ENCODE measurements around the gene CFAP54. TPM values are rescaled to one million over a fixed set of nuclear protein-coding genes. Genes with fewer than 3 reads are reported as not detected.

CFAP54 gene
- total RNA-seq, 1 donor from 2014 or later = 0.15 TPM

DNA sequence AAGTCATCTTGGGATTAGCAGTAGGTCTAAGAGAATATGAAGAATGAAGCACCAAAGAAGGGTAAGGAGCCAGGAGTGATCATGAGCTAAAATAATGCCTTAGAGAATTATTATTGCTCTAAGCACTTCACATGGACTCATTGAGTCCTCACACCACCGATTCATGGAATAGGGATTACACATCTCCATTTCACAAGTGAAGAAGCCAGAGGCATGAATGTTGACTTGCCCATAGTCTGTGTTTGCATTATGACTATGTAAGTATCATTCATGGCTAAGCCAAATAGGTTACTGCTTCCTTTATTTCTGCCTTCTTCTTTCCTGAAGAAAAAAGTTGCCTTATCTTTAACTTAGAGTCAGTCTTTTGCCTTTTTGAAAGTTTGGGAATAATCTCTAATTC is 318.4 kb downstream of the CFAP54 start:
- Mint-ChIP-seq H3K36me3 (ENCODE audit: unreplicated experiment) (peaks cover 10% of the 10 kb centered on the region), H3K4me3 (ENCODE audit: unreplicated experiment) (no peak overlapping the region), H3K4me1 (ENCODE audit: low read depth, unreplicated experiment) (no peaks in the 10 kb centered on the region), H3K27ac (ENCODE audit: unreplicated experiment) (no peak overlapping the region), H3K9me3 (ENCODE audit: unreplicated experiment) (peaks cover 3% of the 10 kb centered on the region), H3K27me3 (ENCODE audit: unreplicated experiment) (no peaks in the 10 kb centered on the region)
- DNase-seq = no peak
- TF ChIP-seq, protein P1, sequence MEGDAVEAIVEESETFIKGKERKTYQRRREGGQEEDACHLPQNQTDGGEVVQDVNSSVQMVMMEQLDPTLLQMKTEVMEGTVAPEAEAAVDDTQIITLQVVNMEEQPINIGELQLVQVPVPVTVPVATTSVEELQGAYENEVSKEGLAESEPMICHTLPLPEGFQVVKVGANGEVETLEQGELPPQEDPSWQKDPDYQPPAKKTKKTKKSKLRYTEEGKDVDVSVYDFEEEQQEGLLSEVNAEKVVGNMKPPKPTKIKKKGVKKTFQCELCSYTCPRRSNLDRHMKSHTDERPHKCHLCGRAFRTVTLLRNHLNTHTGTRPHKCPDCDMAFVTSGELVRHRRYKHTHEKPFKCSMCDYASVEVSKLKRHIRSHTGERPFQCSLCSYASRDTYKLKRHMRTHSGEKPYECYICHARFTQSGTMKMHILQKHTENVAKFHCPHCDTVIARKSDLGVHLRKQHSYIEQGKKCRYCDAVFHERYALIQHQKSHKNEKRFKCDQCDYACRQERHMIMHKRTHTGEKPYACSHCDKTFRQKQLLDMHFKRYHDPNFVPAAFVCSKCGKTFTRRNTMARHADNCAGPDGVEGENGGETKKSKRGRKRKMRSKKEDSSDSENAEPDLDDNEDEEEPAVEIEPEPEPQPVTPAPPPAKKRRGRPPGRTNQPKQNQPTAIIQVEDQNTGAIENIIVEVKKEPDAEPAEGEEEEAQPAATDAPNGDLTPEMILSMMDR (IDR thresholded peaks at IDR 0.05; ENCODE audit: partially characterized antibody, unreplicated experiment) = no peak

DNA sequence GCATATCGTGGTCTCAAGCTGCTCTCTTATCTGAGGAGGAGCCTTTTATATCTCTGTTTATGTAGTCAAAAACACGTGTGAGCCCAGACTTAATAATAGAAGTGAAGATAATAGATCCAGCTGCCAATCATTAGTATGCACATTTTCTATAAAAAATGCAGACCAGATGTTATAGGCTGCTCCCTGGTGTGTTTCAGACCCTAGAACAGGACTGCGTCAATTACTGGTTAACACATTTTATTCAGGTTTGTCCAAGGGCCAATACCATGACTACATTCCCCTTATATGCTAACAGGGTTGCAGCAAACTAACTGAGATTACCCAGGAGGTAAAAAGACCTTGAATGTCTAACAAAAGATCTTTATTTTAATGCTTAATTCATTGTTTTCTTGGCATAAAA is 319.2 kb downstream of the CFAP54 start:
- TF ChIP-seq, protein P1 (IDR thresholded peaks at IDR 0.05; ENCODE audit: partially characterized antibody, unreplicated experiment) = no peak
- Mint-ChIP-seq H3K9me3 (ENCODE audit: unreplicated experiment) (peaks cover under 1% of the 10 kb centered on the region), H3K27ac (ENCODE audit: unreplicated experiment) (no peak overlapping the region), H3K36me3 (ENCODE audit: unreplicated experiment) (peaks cover 5% of the 10 kb centered on the region), H3K27me3 (ENCODE audit: unreplicated experiment) (no peaks in the 10 kb centered on the region), H3K4me1 (ENCODE audit: low read depth, unreplicated experiment) (no peaks in the 10 kb centered on the region), H3K4me3 (ENCODE audit: unreplicated experiment) (no peak overlapping the region)
- no peak for DNase-seq

DNA sequence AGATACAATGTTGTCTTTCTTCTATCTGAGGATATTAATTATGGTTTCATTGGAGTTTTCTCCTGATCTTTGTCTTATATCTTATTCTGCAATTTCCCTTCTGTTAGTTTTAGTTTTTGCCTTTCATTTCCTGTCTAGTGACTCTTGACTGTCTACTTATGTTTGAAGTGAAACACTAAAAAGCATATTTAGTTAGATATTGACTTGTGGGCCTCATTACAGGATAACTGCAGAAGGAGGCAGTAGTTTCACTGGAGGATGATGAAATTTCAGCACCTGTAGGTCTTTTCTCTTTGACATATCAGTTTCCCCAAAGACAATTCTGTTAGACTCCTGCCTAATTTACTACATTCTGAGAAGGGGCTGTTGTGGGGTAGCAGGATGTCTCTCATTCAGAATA is 320.1 kb downstream of the CFAP54 start:
- no peaks in the 10 kb centered on the region for H3K9me3 Mint-ChIP-seq (ENCODE audit: unreplicated experiment)
- no peak overlapping the region for H3K4me3 Mint-ChIP-seq (ENCODE audit: unreplicated experiment)
- H3K36me3 Mint-ChIP-seq (ENCODE audit: unreplicated experiment) = peaks cover under 1% of the 10 kb centered on the region
- TF ChIP-seq, protein P1 (IDR thresholded peaks at IDR 0.05; ENCODE audit: partially characterized antibody, unreplicated experiment) = no peak
- no peaks in the 10 kb centered on the region for H3K27me3 Mint-ChIP-seq (ENCODE audit: unreplicated experiment)
- no peaks in the 10 kb centered on the region for H3K4me1 Mint-ChIP-seq (ENCODE audit: low read depth, unreplicated experiment)
- no peak for DNase-seq
- no peak overlapping the region for H3K27ac Mint-ChIP-seq (ENCODE audit: unreplicated experiment)

DNA sequence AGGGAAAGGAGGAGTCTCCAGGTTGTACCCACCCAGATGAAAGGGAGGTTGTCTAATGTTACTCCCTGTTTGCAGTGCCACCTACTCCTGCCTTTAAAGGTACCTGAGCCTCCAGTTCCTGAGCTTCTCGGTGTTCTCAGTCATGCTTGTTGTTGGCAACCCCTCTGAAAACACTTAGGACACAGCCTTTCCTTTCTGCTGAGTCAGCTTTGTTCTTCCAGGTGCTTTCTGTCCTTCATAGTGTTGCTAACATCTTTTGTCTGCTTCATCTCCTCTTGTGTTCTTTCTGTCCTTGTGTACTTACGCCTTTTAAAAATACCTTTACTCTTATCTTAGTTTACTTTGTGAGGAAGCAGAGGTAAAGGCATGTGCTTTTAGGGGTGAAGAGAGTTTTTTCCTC is 320.7 kb downstream of the CFAP54 start:
- no peak for DNase-seq
- H3K27ac Mint-ChIP-seq (ENCODE audit: unreplicated experiment) = no peak overlapping the region

DNA sequence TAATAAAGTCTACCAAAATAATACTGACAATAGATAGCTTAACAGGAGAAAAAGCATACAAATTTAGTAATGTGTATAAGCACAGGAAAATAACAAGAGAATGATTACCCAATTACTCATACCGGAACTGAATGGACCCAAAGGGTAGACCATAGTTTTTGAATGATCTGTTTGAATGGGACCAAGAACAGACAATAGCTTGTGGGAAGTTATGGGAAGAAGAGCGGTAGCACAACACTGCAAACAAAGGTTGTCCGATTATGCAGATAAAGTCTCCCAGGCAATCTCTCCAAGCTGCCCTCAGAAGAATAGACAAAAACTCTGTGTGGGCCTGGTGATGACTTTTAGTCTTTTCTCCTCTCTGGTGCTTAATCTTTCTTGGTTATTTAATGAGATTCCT is 321.1 kb downstream of the CFAP54 start:
- Mint-ChIP-seq H3K36me3 (ENCODE audit: unreplicated experiment) (no peaks in the 10 kb centered on the region), H3K9me3 (ENCODE audit: unreplicated experiment) (no peaks in the 10 kb centered on the region), H3K27me3 (ENCODE audit: unreplicated experiment) (no peaks in the 10 kb centered on the region), H3K27ac (ENCODE audit: unreplicated experiment) (no peak overlapping the region), H3K4me3 (ENCODE audit: unreplicated experiment) (no peak overlapping the region), H3K4me1 (ENCODE audit: low read depth, unreplicated experiment) (no peaks in the 10 kb centered on the region)
- DNase-seq = no peak
- TF ChIP-seq, protein P1 (IDR thresholded peaks at IDR 0.05; ENCODE audit: partially characterized antibody, unreplicated experiment) = no peak

More for the DNA sequence above, 320.7 kb downstream of the CFAP54 start:
- Mint-ChIP-seq H3K4me1 (ENCODE audit: low read depth, unreplicated experiment) (no peaks in the 10 kb centered on the region), H3K4me3 (ENCODE audit: unreplicated experiment) (no peak overlapping the region), H3K27me3 (ENCODE audit: unreplicated experiment) (no peaks in the 10 kb centered on the region), H3K9me3 (ENCODE audit: unreplicated experiment) (no peaks in the 10 kb centered on the region), H3K36me3 (ENCODE audit: unreplicated experiment) (no peaks in the 10 kb centered on the region)
- TF ChIP-seq, protein P1 (IDR thresholded peaks at IDR 0.05; ENCODE audit: partially characterized antibody, unreplicated experiment) = no peak

All from glutamatergic neuron (in vitro differentiated cells).